K562 (cell line): ENCODE data around the gene GAL3ST3. TPM values are rescaled to one million over a fixed set of nuclear protein-coding genes. Genes with fewer than 3 reads are reported as not detected.
A peak's percentile ranks its signal among the peaks of the same experiment; 100 is the strongest.

Experiments used
- MIER1 ChIP-seq: fragments of 450-650 bp; IDR thresholded peaks from 2 replicates; pipeline ENCODE4 v1.6.1; 2016; ENCODE audit warnings: antibody characterized with exemption, mild to moderate bottlenecking, low read depth
- NEUROD1 ChIP-seq: fragments of 150-350 bp; IDR thresholded peaks from 2 replicates; pipeline ENCODE4 v1.6.1; 2014; ENCODE audit warnings: borderline replicate concordance, low read length, low read depth; ENCODE audit not compliant: partially characterized antibody
- RBM22 ChIP-seq: fragments of 200-400 bp; formaldehyde crosslinking; IDR thresholded peaks from 2 replicates; pipeline ENCODE4 v1.6.1; 2018; ENCODE audit warnings: low read length, low read depth; ENCODE audit not compliant: poor library complexity, severe bottlenecking
- SNIP1 ChIP-seq: fragments of 450-650 bp; IDR thresholded peaks from 2 replicates; pipeline ENCODE4 v1.7.1; 2017; ENCODE audit warnings: low read depth, mild to moderate bottlenecking
- ZNF583 ChIP-seq: fragments of 250-450 bp; sonication (Bioruptor Pico); IDR thresholded peaks from 2 replicates; pipeline ENCODE4 v1.4.0; 2020
- polyA plus RNA-seq, 8 experiments: library from polyadenylated mRNA; depleted of rRNA in 4 of 8; stranded (reverse) in 5 of 8; unstranded in 3 of 8; fragments of >200 nt; fragmentation: Nextera tagmentation in 2 of 8; fragmentation: Illumina TruSeq in 1 of 8; extraction: Ambion mirVana in 2 of 8; extraction: Trizol in 1 of 8; gene quantifications; 2 replicates each; pipeline versions ENCODE4 v1.2.1 to v1.2.3, GENCODE V29; 2011 to 2014; ENCODE audit warnings: inconsistent platforms in 1 of 8, missing spikeins in 1 of 8
- total RNA-seq, 7 experiments: library from RNA; depleted of rRNA in 6 of 7; stranded (reverse); fragments of >200 nt in 6 of 7; fragmentation: Illumina TruSeq in 2 of 7; extraction: Trizol in 2 of 7; gene quantifications; 2 replicates each; pipeline versions ENCODE4 v1.2.1 to v1.2.3, GENCODE V29; 2011 to 2021; ENCODE audit warnings: low replicate concordance in 1 of 7
- TF ChIP-seq, protein P1 (sequence below): fragments of 250-450 bp; sonication (Bioruptor Pico); IDR thresholded peaks from 2 replicates; pipeline ENCODE4 v1.5.0; 2021
- TF ChIP-seq, protein P2 (sequence below): fragments of 450-650 bp; IDR thresholded peaks from 2 replicates; pipeline ENCODE4 v1.7.1; 2018; ENCODE audit warnings: mild to moderate bottlenecking, low read depth; ENCODE audit not compliant: partially characterized antibody
- TF ChIP-seq, protein P3 (sequence below): sonication (generic); formaldehyde crosslinking; IDR thresholded peaks from 2 replicates; pipeline ENCODE4 v1.9.0; 2022; ENCODE audit warnings: mild to moderate bottlenecking, missing genetic modification reagents

GAL3ST3 gene
- total and polyA plus RNA-seq, 9 of the 15 experiments (the other 6 are each of a cell fraction or from before 2014, with no cell fraction given), result not detected

DNA sequence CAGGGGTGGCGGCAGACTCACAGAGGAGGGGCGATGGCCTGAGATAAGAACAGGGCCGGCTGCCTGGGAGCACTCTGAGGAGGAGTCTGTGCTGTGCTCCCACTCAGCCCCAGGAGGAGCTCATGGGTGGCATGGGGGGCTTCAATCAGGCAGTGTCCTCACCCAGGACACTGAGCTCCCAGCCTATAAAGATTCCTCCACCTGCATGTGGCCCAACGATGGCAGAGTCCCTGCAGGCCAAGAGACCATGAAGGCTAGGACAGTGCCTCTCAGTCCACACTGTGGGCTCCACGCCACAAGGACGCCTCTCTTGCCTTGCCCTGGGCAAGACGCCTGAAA is 35.2 kb downstream of the GAL3ST3 start (continued):
- TF ChIP-seq, protein P1, sequence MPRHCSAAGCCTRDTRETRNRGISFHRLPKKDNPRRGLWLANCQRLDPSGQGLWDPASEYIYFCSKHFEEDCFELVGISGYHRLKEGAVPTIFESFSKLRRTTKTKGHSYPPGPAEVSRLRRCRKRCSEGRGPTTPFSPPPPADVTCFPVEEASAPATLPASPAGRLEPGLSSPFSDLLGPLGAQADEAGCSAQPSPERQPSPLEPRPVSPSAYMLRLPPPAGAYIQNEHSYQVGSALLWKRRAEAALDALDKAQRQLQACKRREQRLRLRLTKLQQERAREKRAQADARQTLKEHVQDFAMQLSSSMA (CRISPR knock-in tag), result no peak
- TF ChIP-seq, protein P2, sequence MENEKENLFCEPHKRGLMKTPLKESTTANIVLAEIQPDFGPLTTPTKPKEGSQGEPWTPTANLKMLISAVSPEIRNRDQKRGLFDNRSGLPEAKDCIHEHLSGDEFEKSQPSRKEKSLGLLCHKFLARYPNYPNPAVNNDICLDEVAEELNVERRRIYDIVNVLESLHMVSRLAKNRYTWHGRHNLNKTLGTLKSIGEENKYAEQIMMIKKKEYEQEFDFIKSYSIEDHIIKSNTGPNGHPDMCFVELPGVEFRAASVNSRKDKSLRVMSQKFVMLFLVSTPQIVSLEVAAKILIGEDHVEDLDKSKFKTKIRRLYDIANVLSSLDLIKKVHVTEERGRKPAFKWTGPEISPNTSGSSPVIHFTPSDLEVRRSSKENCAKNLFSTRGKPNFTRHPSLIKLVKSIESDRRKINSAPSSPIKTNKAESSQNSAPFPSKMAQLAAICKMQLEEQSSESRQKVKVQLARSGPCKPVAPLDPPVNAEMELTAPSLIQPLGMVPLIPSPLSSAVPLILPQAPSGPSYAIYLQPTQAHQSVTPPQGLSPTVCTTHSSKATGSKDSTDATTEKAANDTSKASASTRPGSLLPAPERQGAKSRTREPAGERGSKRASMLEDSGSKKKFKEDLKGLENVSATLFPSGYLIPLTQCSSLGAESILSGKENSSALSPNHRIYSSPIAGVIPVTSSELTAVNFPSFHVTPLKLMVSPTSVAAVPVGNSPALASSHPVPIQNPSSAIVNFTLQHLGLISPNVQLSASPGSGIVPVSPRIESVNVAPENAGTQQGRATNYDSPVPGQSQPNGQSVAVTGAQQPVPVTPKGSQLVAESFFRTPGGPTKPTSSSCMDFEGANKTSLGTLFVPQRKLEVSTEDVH, result no peak
- TF ChIP-seq, protein P3, sequence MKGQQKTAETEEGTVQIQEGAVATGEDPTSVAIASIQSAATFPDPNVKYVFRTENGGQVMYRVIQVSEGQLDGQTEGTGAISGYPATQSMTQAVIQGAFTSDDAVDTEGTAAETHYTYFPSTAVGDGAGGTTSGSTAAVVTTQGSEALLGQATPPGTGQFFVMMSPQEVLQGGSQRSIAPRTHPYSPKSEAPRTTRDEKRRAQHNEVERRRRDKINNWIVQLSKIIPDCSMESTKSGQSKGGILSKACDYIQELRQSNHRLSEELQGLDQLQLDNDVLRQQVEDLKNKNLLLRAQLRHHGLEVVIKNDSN (CRISPR knock-in tag), result no peak
- no peak for TF ChIP-seq RBM22
- no peak for TF ChIP-seq SNIP1
- TF ChIP-seq ZNF583 (CRISPR knock-in tag), result no peak
- TF ChIP-seq NEUROD1, result no peak
- 0 out of 2 replicates have a peak, but pooled peaks have one; percentile 13 for TF ChIP-seq MIER1
